HG03095 (cell line): ENCODE results near the gene CAMKMT.

ENCODE experiments used
- ATAC-seq: cut with Tn5 transposase; IDR thresholded peaks from one replicate; pipeline ENCODE4 v1.9.1; 2021; ENCODE audit warnings: moderate library complexity; ENCODE audit not compliant: unreplicated experiment

The CAMKMT gene

GRCh38 chr2:44548221-44549098 is 186.7 kb downstream of the CAMKMT start:
- no peak for ATAC-seq

GRCh38 chr2:44549099-44549471 is 187.3 kb downstream of the CAMKMT start:
- no peak for ATAC-seq

GRCh38 chr2:44549856-44550255 is 188.1 kb downstream of the CAMKMT start:
- no peak for ATAC-seq

GRCh38 chr2:44550561-44550960 is 188.8 kb downstream of the CAMKMT start:
- ATAC-seq = no peak

GRCh38 chr2:44551497-44551896 is 189.8 kb downstream of the CAMKMT start:
- ATAC-seq = no peak

GRCh38 chr2:44553456-44553855 is 191.7 kb downstream of the CAMKMT start:
- no peak for ATAC-seq

- ATAC-seq = no peak
Measured at GRCh38 chr2:44555700-44556099, 194.0 kb downstream of the CAMKMT start.

- ATAC-seq = no peak
Measured at GRCh38 chr2:44559108-44559507, 197.4 kb downstream of the CAMKMT start.

GRCh38 chr2:44560352-44560751 is 198.6 kb downstream of the CAMKMT start:
- ATAC-seq = no peak

- ATAC-seq = no peak
Measured at GRCh38 chr2:44560941-44561340, 199.2 kb downstream of the CAMKMT start.

- no peak for ATAC-seq
Measured at GRCh38 chr2:44562737-44563136, 201.0 kb downstream of the CAMKMT start.

- ATAC-seq = no peak
Measured at GRCh38 chr2:44564752-44565151, 203.0 kb downstream of the CAMKMT start.

- ATAC-seq = no peak
Measured at GRCh38 chr2:44566059-44566458, 204.3 kb downstream of the CAMKMT start.

GRCh38 chr2:44569491-44569890 is 207.7 kb downstream of the CAMKMT start:
- no peak for ATAC-seq

- no peak for ATAC-seq
Measured at GRCh38 chr2:44570271-44570670, 208.5 kb downstream of the CAMKMT start.

GRCh38 chr2:44570777-44571176 is 209.0 kb downstream of the CAMKMT start:
- no peak for ATAC-seq

GRCh38 chr2:44572196-44572900 is 210.6 kb downstream of the CAMKMT start:
- no peak for ATAC-seq

- no peak for ATAC-seq
Measured at GRCh38 chr2:44573996-44574395, 212.2 kb downstream of the CAMKMT start.

GRCh38 chr2:44578471-44579093 is 216.8 kb downstream of the CAMKMT start:
- ATAC-seq = peak; percentile 69

GRCh38 chr2:44579115-44579836 is 217.5 kb downstream of the CAMKMT start:
- no peak for ATAC-seq

- no peak for ATAC-seq
Measured at GRCh38 chr2:44579837-44580230, 218.1 kb downstream of the CAMKMT start.
